ENCODE data around the gene FAM222A. TPM values are rescaled to one million over a fixed set of nuclear protein-coding genes. Genes with fewer than 3 reads are reported as not detected.

Gene FAM222A
- total and polyA plus RNA-seq, 2 of the 8 experiments (the other 6 are each of a cell fraction or from before 2014, with no cell fraction given): 0.94 to 1.1 TPM

DNA sequence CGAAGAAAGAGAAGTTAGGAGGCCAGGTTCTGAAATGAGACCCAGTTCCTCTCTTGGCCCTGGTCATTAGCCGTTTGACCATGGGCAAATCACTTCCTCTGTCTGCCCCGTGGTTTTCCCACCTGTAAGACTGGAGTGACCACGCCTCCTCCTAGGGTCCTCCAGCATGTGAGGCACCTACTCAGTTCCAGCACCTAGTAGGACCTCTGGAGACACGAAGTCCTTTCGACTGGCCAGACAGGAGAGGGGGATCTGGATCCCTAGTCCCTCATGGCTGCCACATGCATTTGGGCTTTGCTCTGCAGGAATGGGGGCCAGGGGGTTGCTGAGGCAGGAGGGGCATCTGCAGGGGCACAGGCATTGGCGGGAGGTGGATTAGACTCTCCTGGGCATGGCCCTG lies 103.2 kb downstream of the FAM222A start:
- Histone ChIP-seq H2BK20ac (ENCODE audit: low read length) (no peak overlapping the region), H3K4ac (replicated peaks; ENCODE audit: insufficient read length, low read depth, low read length) (no peak overlapping the region), H2BK15ac (ENCODE audit: low read length) (no peak overlapping the region), H3K23ac (ENCODE audit: insufficient read length) (no peak overlapping the region), H3K4me2 (ENCODE audit: insufficient read depth in 1 of 2, low read depth in 2 of 2, low read length in 2 of 2) (no peak overlapping the region), H3K56ac (replicated peaks; ENCODE audit: insufficient read length, low read depth, low read length) (no peak overlapping the region), H3K27ac (ENCODE audit: low read depth, low read length) (no peak overlapping the region), H3K79me1 (ENCODE audit: low read depth, low read length) (no peaks in the 10 kb centered on the region), H4K91ac (replicated peaks; ENCODE audit: insufficient read length, low read length) (no peak overlapping the region), H3K79me2 (ENCODE audit: control insufficient read depth in 1 of 2, insufficient read depth in 2 of 2, low read length in 2 of 2) (no peaks in the 10 kb centered on the region), H2BK120ac (replicated peaks; ENCODE audit: low read depth, low read length) (no peak overlapping the region), H4K20me1 (replicated peaks in 1 of 2; ENCODE audit: control insufficient read depth in 1 of 2, insufficient read depth in 2 of 2, low read length in 2 of 2) (peaks cover 0 to 8% of the 10 kb centered on the region in 2 experiments), H3K23me2 (ENCODE audit: low read depth, low read length) (peaks cover 12% of the 10 kb centered on the region; the same call in 1 of the 2 replicates), H3K14ac (ENCODE audit: insufficient read length) (no peak overlapping the region), H3K27me3 (replicated peaks in 1 of 4; ENCODE audit: control insufficient read depth in 3 of 4, extremely low read depth in 1 of 4, insufficient read depth in 3 of 4, low read length in 3 of 4) (no peaks in the 10 kb centered on the region), H4K5ac (ENCODE audit: insufficient read length, low read depth, low read length) (no peak overlapping the region), H3K9ac (replicated peaks in 1 of 4; ENCODE audit: extremely low read depth in 1 of 4, low read depth in 3 of 4, low read length in 3 of 4) (no peak overlapping the region), H3K36me3 (ENCODE audit: control insufficient read depth in 2 of 4, insufficient read depth in 4 of 4, low read length in 3 of 4) (no peaks in the 10 kb centered on the region), H3K9me3 (ENCODE audit: insufficient read depth in 2 of 2, low read depth in 1 of 2, low read length in 1 of 2) (0 out of 4 replicates have a peak, but pooled peaks cover 0 to 5% of the 10 kb centered on the region in 2 experiments), H3K18ac (ENCODE audit: extremely low read depth, low read length) (no peak overlapping the region), H2BK12ac (ENCODE audit: low read depth, low read length) (no peak overlapping the region), H4K8ac (ENCODE audit: extremely low read depth, insufficient read depth, low read length) (no peak overlapping the region), H2AK5ac (ENCODE audit: low read depth, low read length) (no peak overlapping the region), H3K4me1 (replicated peaks in 1 of 4; ENCODE audit: control insufficient read depth in 3 of 4, insufficient read depth in 4 of 4, low read length in 3 of 4) (no peaks in the 10 kb centered on the region; a peak in 1 of 7 replicates), H2BK5ac (ENCODE audit: low read depth, low read length) (no peak overlapping the region), H3K4me3 (ENCODE audit: extremely low read depth in 1 of 4, insufficient read depth in 2 of 4, low read depth in 3 of 4, low read length in 4 of 4) (no peak overlapping the region), H2AFZ (ENCODE audit: low read length) (no peak overlapping the region)
- no peak for TF ChIP-seq KDM1A (IDR thresholded peaks at IDR 0.05; ENCODE audit: borderline replicate concordance, low read length)
- no peak for TF ChIP-seq CBX8 (IDR thresholded peaks at IDR 0.05; ENCODE audit: borderline replicate concordance, low read depth, low read length)
- TF ChIP-seq ZNF274 (IDR thresholded peaks at IDR 0.05; ENCODE audit: borderline replicate concordance, extremely low read depth, low read length): no peak
- no peak for TF ChIP-seq TAF1 (IDR thresholded peaks at IDR 0.05; ENCODE audit: low read depth, low read length)
- TF ChIP-seq YY1 (IDR thresholded peaks at IDR 0.05; ENCODE audit: low read depth, low read length): no peak
- TF ChIP-seq EGR1 (IDR thresholded peaks at IDR 0.05; ENCODE audit: borderline replicate concordance, low read depth, low read length): no peak
- TF ChIP-seq JUN (IDR thresholded peaks at IDR 0.05; ENCODE audit: low read depth, low read length): no peak
- CTCF ChIA-PET (ENCODE audit: partially characterized antibody): interaction anchor here (2.8 kb wide), 1 partner anchor 11 kb away, joined by 28 read pairs; no protein-coding TSS in a partner anchor
- DNase-seq (ENCODE audit: low read depth in 1 of 2, low spot score in 2 of 2) (no peak), FAIRE-seq (no peak)
- POLR2A ChIA-PET (ENCODE audit: partially characterized antibody): no interaction called here
- 93% methylated on average over 7 of the region's 7 CpGs; no CpG with 5 or more reads in 1 of the 2 experiments for WGBS, 2 experiments (ENCODE audit: extremely low coverage in 1 of 2, insufficient coverage in 1 of 2, insufficient read length in 1 of 2, insufficient replicate concordance in 2 of 2, low coverage in 1 of 2, low lambda C conversion rate in 2 of 2, missing lambda C conversion rate in 1 of 2)
